ENCODE results near the gene GTF2H2C. TPM values are rescaled to one million over a fixed set of nuclear protein-coding genes. Genes with fewer than 3 reads are reported as not detected.
"Not testable (repeated sequence)": the region's sequence is repeated elsewhere in the genome, so short reads cannot be mapped to it uniquely, and the experiment has no call there.

GTF2H2C gene
- total RNA-seq, 2 donors from 2014 or later = 52.9 to 59.0 TPM

DNA sequence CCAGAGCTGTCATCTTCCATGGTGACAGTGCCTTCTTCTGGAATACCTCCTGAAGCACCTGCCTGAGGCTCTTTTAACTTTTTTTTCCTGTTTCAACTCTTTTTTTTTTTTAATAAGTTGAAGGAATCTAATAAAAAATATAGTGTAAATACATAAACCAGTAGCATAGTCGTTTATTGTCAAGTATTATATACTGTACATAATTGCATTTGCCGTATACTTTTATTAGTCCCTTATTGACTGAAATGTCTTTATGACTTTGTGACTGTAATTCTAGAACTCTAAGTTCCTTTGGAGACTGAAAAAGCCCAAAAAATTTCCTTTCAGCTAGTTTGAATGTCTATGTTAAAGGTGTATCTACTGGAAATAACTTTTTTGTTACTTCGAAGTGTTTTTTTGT is 22.1 kb upstream of the GTF2H2C start:
- not testable (repeated sequence) for ATAC-seq (replicated peaks); H3K4me3 Mint-ChIP-seq; H3K27ac Mint-ChIP-seq; H3K36me3 Mint-ChIP-seq (ENCODE audit: low read depth); H3K27me3 Mint-ChIP-seq; H3K4me1 Mint-ChIP-seq; H3K9me3 Mint-ChIP-seq

DNA sequence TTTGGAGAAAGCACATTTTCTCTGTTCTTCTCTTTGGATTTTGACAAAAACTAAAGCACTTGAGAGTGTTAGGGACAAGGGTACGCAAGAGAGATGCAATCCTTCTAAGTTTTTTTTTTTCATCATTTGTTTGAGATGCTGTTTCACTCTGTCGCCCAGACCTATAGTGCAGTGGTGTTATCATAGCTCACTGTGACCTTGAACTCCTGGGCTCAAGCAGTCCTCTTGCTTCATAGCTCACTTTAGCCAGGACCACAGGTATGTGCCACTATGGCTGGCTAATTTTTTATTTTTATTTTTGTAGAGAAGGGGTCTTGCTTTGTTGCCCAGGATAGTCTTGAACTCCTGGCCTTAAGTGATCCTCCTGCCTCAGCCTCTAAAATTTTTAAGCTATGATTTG is 21.3 kb upstream of the GTF2H2C start:
- H3K36me3 Mint-ChIP-seq (ENCODE audit: low read depth); H3K27ac Mint-ChIP-seq; H3K27me3 Mint-ChIP-seq; H3K4me1 Mint-ChIP-seq; H3K9me3 Mint-ChIP-seq; ATAC-seq (replicated peaks); H3K4me3 Mint-ChIP-seq: not testable (repeated sequence)

DNA sequence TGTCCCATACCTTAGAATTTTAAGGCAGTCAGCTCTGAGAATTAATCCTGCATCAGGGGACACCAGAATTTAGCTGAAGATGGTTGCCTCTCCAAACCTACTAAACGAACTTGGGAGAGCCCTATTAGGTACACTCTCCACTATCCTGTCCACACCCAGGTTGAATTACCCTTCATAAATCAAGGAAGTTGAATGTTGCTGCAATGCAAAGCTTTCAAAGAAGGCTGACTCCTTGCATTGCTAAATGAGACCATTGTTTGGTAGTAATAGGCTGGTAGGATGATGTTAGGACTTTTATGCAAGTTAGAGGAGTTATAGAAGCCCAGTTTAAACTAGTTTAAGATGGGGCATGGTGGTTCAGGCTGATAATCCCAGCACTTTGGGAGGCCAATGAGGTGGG is 18.6 kb upstream of the GTF2H2C start:
- not testable (repeated sequence) for H3K27me3 Mint-ChIP-seq; H3K36me3 Mint-ChIP-seq (ENCODE audit: low read depth); ATAC-seq (replicated peaks); H3K27ac Mint-ChIP-seq; H3K9me3 Mint-ChIP-seq; H3K4me1 Mint-ChIP-seq; H3K4me3 Mint-ChIP-seq

DNA sequence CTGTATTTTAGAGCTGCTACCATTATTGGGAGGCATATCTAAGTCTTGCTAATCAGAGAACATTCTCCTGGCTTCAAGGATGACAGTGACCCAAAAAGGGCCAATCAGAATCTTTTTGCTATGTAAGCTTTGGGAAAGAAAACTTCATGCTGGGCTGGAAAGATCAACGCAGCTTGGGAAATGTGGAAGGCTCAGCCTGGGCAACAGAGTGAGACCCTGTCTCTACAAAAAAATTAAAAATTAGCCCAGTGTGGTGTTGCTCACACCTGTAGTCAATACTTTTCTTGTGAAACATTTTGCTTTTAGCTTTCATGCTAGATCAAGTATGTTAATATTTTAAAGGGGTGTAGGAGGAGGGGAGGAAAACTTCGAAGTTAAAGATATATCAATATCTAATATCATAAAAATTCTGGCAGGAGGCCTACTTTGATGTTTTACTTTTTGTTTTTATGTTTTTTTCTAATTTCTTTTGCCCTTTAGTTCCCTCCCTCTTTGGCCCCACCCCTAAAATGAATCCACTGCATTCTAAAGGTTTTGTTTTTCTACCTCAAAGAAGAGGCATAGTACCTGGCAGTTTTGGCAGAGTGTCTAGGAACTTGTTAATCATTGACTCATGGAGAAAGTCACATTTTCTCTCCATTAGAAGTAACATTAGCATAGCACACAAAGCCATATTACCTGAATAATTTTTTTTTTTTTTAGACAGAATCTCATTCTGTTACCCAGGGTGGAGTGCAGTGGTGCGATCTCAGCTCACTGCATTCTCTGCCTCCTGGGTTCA is 17.0 kb upstream of the GTF2H2C start:
- not testable (repeated sequence) for H3K4me3 Mint-ChIP-seq; H3K36me3 Mint-ChIP-seq (ENCODE audit: low read depth); H3K27me3 Mint-ChIP-seq; H3K27ac Mint-ChIP-seq; ATAC-seq (replicated peaks); H3K9me3 Mint-ChIP-seq; H3K4me1 Mint-ChIP-seq

DNA sequence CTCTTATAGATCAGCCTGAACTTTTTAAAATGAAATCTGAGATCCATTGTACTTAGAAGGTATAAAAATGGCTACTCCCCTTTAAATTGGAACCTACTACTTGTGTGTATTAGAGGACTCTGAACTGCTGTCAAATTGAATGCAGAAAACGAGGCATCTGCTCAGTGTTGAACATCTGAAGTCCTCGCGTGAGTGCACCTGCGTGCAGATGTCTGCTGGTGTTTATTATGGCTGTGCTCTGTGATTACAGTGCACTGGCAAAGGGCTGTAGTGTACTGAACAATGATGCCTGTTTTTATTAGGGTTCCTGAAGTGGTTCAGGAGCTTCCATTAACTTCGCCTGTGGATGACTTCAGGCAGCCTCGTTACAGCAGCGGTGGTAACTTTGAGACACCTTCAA is 15.4 kb upstream of the GTF2H2C start:
- not testable (repeated sequence) for H3K4me1 Mint-ChIP-seq; H3K4me3 Mint-ChIP-seq; ATAC-seq (replicated peaks); H3K27me3 Mint-ChIP-seq; H3K9me3 Mint-ChIP-seq; H3K36me3 Mint-ChIP-seq (ENCODE audit: low read depth); H3K27ac Mint-ChIP-seq

DNA sequence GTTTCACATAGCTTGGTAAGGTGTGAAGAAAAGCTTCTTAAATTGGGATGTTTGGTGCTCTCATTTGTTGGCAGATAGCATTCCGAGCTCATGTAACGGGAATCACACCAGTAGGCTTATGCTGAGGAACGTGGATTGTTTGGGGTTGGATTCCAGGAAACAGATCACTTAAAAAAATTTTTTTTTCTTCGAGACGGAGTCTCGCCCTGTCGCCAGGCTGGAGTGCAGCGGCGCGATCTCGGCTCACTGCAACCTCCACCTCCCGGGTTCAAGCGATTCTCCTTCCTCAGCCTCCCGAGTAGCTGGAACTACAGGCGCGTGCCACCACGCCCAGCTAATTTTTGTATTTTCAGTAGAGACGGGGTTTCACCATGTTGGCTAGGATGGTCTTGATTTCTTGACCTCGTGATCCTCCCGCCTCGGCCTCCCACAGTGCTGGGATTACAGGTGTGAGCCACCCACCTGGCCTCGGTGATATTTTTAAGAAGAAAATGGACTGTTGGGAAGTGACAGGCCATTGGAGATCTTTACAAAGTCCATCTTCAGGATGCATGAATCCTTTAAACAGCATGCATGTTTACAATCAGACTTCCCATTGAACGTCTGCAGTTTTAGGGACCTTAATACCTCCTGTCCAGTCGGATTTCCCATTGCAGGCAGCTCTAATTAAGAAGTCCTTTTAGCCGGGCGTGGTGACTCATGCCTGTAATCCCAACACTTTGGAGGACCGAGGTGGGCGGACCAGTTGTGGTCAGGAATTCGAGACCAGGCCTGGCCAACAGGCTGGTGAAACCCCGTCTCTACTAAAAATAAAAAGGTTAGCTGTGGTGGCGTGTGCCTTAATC is 818 bp downstream of the GTF2H2C start:
- H3K27me3 Mint-ChIP-seq; H3K4me1 Mint-ChIP-seq; H3K9me3 Mint-ChIP-seq; ATAC-seq (replicated peaks): not testable (repeated sequence)
- Mint-ChIP-seq H3K4me3 (peak overlapping the region; percentile 91), H3K27ac (peak overlapping the region; percentile 96), H3K36me3 (ENCODE audit: low read depth) (peaks cover 17% of the 10 kb centered on the region)

DNA sequence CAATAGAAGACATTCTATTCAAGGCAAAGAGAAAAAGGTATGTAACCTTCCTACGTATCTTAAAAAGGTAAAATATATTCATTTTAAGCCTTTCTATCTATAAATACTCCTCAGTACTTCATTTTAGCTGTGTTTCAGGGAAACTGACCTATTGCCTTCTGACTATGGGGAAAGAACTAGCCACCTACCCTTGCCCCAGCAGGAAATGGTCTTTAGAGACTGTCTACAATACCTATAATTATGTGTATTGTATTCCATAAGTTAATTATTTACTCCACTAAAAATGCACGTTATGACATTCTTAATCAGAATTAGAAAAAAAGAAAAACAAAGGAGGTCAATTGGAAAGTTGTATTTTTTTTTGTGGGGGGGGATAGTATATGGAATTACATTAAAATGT is 6.2 kb downstream of the GTF2H2C start:
- H3K36me3 Mint-ChIP-seq (ENCODE audit: low read depth) = peaks cover 16% of the 10 kb centered on the region
- not testable (repeated sequence) for H3K4me3 Mint-ChIP-seq; H3K4me1 Mint-ChIP-seq; H3K27me3 Mint-ChIP-seq; H3K27ac Mint-ChIP-seq; H3K9me3 Mint-ChIP-seq; ATAC-seq (replicated peaks)

DNA sequence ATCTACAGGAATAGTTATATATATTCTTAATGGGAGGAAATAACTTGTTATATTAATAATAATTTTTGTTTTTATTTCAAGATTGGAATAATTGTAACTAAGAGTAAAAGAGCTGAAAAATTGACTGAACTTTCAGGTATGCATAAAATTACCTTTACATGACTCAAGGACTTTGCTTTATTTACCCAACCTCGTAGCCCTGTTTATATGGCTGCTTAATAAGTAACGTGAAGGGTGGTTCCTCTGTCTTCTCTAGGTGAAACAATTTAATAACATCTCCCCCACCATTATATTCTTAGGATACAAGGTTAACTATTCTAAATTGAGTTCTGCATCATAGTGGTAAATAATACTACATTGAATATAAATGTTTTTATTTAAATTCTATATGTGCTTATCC is 8.1 kb downstream of the GTF2H2C start:
- H3K27ac Mint-ChIP-seq; H3K27me3 Mint-ChIP-seq; ATAC-seq (replicated peaks); H3K4me3 Mint-ChIP-seq; H3K9me3 Mint-ChIP-seq; H3K4me1 Mint-ChIP-seq: not testable (repeated sequence)
- peaks cover 13% of the 10 kb centered on the region for H3K36me3 Mint-ChIP-seq (ENCODE audit: low read depth)

DNA sequence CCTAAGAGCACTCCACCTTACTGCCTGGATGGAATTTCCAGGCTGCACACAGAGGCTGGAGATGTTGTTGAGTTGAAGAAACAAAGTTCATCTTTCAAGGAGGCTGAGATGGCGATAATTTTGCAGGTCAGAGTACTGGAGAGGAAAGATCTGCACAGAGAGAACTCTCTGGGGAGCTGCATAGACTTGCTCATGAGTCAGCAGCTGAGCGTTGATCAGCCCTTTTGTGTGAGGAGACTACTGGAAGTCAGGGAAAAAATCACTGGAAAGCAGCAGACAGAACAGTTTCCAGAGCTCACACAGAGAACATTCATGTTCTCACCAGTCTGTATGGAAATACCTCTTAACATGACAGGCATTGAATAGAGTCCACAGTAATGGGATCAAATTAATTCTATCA is 23.4 kb downstream of the GTF2H2C start:
- not testable (repeated sequence) for ATAC-seq (replicated peaks); H3K27me3 Mint-ChIP-seq; H3K36me3 Mint-ChIP-seq (ENCODE audit: low read depth); H3K9me3 Mint-ChIP-seq; H3K27ac Mint-ChIP-seq; H3K4me1 Mint-ChIP-seq; H3K4me3 Mint-ChIP-seq

DNA sequence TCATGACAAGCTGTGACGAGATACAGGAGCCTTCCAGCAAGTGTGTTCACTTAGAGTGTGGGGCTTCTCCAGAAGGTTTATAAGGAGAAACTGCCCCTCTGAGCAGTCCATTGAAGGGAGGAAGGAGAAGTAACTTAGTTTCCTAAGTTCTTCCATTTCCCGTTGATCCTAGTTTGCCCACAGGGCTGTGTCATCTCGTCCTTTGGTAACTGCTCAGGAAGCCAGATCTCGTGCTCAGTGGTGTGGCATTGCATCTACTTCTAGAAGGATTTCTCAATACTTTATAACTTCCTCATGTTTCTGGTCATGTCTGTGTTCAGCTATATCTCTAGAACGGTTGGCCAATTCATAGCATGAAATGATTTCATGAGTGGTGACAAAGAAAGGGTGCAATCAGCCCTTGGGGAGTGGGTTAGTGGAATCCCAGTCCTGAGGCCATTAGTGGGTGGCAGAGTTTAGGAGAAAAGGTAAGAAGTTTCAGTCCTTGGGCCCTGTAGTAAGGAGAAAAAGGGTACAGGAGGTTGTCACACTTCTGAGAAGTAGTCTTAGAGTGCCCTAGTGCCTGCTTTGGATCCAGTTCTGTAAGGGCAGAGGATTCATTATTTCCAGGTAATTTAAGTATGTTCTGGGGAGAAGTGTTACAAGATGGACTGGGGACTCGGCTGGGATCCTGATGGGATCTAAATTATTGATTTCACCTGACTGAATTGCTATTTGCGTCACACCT is 36.3 kb downstream of the GTF2H2C start:
- H3K27me3 Mint-ChIP-seq; ATAC-seq (replicated peaks); H3K9me3 Mint-ChIP-seq; H3K36me3 Mint-ChIP-seq (ENCODE audit: low read depth); H3K4me3 Mint-ChIP-seq; H3K27ac Mint-ChIP-seq; H3K4me1 Mint-ChIP-seq: not testable (repeated sequence)

DNA sequence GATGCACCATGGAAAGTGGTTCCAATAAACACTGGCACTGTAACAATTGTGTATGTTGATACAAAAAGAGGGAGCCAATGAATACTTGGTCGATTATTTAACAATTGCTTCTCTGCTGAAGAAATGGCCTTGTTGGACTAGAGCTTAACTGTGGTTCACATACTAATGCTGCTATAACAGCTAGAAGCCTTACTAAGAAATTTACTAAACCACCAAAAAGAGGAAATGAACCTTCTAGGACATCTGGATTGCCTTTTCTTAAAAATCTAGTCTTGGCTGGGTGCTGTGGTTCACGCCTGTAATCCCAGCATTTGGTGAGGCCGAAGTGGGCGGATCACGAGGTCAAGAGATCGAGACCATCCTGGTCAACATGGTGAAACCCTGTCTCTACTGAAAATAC is 42.0 kb downstream of the GTF2H2C start:
- not testable (repeated sequence) for H3K27ac Mint-ChIP-seq; H3K27me3 Mint-ChIP-seq; H3K9me3 Mint-ChIP-seq; H3K4me3 Mint-ChIP-seq; ATAC-seq (replicated peaks); H3K36me3 Mint-ChIP-seq (ENCODE audit: low read depth); H3K4me1 Mint-ChIP-seq

DNA sequence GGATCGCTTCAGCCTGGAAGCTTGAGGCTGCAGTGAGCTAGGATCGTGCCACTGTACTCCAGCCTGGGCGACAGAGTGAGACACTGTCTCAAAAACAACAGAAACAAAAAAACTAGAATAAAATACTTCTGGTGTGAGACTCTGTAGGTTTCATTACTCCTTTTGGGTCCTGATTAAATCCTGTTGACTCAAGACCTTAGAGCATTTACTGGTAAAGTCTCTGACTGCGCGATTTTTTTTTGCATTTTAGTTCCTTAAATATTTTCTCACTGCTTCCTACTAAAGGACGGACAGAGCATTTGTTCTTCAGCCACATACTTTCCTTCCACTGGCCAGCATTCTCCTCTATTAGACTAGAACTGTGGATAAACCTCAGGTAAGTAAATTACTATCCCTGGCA is 46.8 kb downstream of the GTF2H2C start:
- ATAC-seq (replicated peaks); H3K36me3 Mint-ChIP-seq (ENCODE audit: low read depth); H3K4me1 Mint-ChIP-seq; H3K27ac Mint-ChIP-seq; H3K4me3 Mint-ChIP-seq; H3K9me3 Mint-ChIP-seq; H3K27me3 Mint-ChIP-seq: not testable (repeated sequence)

DNA sequence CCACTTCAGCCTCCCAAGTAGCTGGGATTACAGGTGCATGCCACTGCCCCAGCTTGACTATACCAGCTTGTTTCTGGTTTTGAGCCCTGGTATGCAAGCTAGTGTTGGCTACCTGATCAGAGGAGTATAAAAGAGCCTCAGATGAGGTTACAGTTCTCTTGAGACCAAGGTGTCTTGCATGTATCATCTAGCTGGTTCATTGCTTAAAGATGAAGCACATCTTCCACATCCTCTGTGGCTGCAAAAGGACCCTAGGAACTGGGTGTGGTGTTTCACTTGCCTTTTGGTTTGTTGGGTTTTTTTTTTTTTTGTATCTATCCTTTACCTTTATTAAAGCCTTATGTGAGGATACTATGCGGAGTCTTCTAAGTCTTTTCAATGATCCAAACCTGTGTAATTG is 47.8 kb downstream of the GTF2H2C start:
- H3K27me3 Mint-ChIP-seq; H3K4me3 Mint-ChIP-seq; H3K4me1 Mint-ChIP-seq; H3K9me3 Mint-ChIP-seq; H3K36me3 Mint-ChIP-seq (ENCODE audit: low read depth); H3K27ac Mint-ChIP-seq; ATAC-seq (replicated peaks): not testable (repeated sequence)

DNA sequence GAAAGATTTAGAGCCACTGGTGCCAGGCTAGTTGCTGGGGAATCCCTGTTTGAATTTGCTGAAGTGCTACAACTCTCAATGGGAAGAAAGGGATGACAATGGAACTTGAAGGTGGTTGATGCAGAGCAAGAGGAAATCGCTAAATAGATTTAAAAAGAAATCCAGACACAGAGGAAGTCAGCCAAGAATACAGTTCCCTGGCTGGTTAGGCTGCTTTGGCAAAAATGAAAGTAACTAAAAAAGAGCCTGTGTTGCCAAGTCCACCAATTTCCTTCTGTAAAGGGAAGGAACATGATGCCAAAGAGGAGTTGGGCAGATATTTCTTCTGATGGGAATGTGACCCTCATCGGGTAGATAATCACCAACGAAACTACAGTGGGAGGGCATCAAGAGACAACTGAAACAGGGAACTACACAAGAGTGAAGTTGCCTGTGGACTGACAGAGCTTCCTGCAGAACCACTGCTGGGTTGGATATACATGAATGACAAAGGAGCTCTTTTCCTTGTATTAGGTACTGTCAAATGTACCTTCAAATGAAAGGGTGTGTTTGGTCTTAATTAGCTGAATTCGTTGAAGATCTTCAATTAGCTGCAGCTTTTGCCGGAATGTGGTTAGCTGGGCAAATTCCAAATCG is 49.0 kb downstream of the GTF2H2C start:
- not testable (repeated sequence) for H3K27ac Mint-ChIP-seq; H3K36me3 Mint-ChIP-seq (ENCODE audit: low read depth); H3K27me3 Mint-ChIP-seq; H3K4me3 Mint-ChIP-seq; ATAC-seq (replicated peaks); H3K4me1 Mint-ChIP-seq; H3K9me3 Mint-ChIP-seq
